ENCODE data around the gene TUBD1.
A peak's percentile ranks its signal among the peaks of the same experiment; 100 is the strongest.
"Not testable (repeated sequence)": the region's sequence is repeated elsewhere in the genome, so short reads cannot be mapped to it uniquely, and the experiment has no call there.

TUBD1 gene

GRCh38 chr17:59842901-59843652 is 49.7 kb downstream of the TUBD1 start:
- DNase-seq (ENCODE audit: low spot score), result peak; percentile 30

- not testable (repeated sequence) for DNase-seq (ENCODE audit: low spot score)
Measured at GRCh38 chr17:59841882-59842263, 50.9 kb downstream of the TUBD1 start.

- not testable (repeated sequence) for DNase-seq (ENCODE audit: low spot score)
Measured at GRCh38 chr17:59841091-59841881, 51.5 kb downstream of the TUBD1 start.

GRCh38 chr17:59840329-59841090 is 52.2 kb downstream of the TUBD1 start:
- no peak for DNase-seq (ENCODE audit: low spot score)

- no peak for DNase-seq (ENCODE audit: low spot score)
Measured at GRCh38 chr17:59839651-59840328, 53.0 kb downstream of the TUBD1 start.

- no peak for DNase-seq (ENCODE audit: low spot score)
Measured at GRCh38 chr17:59838052-59838916, 54.5 kb downstream of the TUBD1 start.

GRCh38 chr17:59837308-59838051 is 55.3 kb downstream of the TUBD1 start:
- peak; percentile 79 for DNase-seq (ENCODE audit: low spot score)

GRCh38 chr17:59832883-59833379 is 59.8 kb downstream of the TUBD1 start:
- no peak for DNase-seq (ENCODE audit: low spot score)

GRCh38 chr17:59830846-59831486 is 61.8 kb downstream of the TUBD1 start:
- no peak for DNase-seq (ENCODE audit: low spot score)

- DNase-seq (ENCODE audit: low spot score), result no peak
Measured at GRCh38 chr17:59830007-59830630, 62.6 kb downstream of the TUBD1 start.

- DNase-seq (ENCODE audit: low spot score), result peak; percentile 73
Measured at GRCh38 chr17:59829217-59830006, 63.3 kb downstream of the TUBD1 start.

GRCh38 chr17:59828819-59829216 is 63.9 kb downstream of the TUBD1 start:
- DNase-seq (ENCODE audit: low spot score), result not testable (repeated sequence)

GRCh38 chr17:59828478-59828760 is 64.3 kb downstream of the TUBD1 start:
- no peak for DNase-seq (ENCODE audit: low spot score)

- no peak for DNase-seq (ENCODE audit: low spot score)
Measured at GRCh38 chr17:59827721-59828477, 64.8 kb downstream of the TUBD1 start.

- no peak for DNase-seq (ENCODE audit: low spot score)
Measured at GRCh38 chr17:59826706-59827453, 65.9 kb downstream of the TUBD1 start.

- DNase-seq (ENCODE audit: low spot score), result peak; percentile 42
Measured at GRCh38 chr17:59825533-59826322, 67.0 kb downstream of the TUBD1 start.

Data from AG20443 (cell line).